ENCODE data around the gene FGD2.

The FGD2 gene, protein sequence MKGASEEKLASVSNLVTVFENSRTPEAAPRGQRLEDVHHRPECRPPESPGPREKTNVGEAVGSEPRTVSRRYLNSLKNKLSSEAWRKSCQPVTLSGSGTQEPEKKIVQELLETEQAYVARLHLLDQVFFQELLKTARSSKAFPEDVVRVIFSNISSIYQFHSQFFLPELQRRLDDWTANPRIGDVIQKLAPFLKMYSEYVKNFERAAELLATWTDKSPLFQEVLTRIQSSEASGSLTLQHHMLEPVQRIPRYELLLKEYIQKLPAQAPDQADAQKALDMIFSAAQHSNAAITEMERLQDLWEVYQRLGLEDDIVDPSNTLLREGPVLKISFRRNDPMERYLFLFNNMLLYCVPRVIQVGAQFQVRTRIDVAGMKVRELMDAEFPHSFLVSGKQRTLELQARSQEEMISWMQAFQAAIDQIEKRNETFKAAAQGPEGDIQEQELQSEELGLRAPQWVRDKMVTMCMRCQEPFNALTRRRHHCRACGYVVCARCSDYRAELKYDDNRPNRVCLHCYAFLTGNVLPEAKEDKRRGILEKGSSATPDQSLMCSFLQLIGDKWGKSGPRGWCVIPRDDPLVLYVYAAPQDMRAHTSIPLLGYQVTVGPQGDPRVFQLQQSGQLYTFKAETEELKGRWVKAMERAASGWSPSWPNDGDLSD

DNA sequence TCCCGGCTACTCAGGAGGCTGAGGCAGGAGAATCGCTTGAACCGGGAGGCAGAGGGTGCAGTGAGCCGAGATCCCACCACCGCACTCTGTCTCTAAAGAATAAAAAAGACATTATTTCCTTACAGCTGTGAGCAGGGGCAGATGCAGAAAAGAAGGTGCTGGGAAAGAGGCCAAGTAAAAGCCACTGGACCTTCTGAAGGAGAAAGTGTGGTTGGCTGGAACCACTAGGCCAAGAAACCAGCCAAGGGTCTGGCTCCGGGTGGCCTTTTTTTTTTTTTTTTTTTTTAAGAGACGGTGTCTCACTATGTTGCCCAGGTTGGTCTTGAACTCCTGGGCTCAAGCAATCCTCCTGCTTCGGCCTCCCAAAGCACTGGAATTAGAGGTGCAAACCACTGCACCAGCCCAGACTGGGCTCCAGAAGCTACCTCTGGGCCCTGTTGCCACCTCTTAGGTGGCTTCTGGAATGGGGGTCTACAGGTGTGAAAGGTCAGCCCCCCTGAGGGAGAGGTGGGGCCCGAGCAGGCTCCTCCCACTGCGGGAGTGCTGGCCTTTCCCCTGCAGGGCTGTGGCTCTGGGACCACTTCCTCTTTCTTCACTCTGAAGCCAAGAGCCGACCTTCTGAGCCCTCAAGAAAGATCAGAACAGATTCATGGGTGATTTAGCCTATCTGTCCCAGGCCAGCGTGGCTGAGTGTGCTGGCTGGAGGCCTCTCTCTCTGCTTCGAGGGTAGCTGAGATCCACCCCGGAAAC is at the start of gene FGD2:
TSS of gene FGD2 (plus strand) at position 595 of the 750 bp plus-strand sequence. CDS start 163 bp downstream, outside the sequence.
- no peak for DNase-seq

DNA sequence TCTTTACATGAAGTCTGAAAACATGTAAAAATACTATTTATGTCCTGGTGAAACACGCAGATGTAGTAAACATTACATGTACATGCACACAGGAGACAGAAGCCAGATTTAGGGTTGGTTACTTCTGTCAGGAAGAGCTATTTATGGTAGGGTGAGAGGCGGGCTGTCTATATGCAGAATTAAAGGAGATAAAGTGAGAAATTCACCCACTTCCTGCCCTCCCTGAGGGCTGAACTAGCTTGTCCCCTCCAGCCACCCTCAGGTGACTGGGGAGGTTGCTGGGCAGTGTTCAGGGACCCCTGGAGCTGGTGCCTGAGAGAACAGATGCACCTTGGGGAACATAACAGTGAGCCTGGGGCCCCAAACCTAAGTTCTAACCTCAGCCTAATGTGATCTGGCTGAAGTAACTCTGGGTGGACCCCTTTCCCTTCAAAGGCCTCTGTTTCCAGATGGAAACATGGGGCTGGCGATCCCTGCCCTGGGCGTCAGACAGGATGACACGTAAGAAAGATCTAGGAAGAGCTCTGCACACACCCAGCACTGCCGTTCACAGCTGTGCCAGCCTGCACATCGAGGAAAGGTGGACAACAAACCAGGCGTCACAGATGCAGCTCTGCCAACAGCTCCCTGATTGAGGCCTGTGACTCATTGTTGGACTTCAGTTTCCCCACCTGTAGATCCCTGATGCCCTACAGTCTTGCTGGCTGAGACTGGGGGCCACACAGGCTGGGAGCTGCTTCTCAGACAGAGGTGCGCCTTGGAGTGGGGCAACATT is 49.6 kb upstream of the FGD2 start:
- no peak for DNase-seq

GRCh38 chr6:36956446-36956820 is 49.0 kb upstream of the FGD2 start:
- DNase-seq = no peak

DNA sequence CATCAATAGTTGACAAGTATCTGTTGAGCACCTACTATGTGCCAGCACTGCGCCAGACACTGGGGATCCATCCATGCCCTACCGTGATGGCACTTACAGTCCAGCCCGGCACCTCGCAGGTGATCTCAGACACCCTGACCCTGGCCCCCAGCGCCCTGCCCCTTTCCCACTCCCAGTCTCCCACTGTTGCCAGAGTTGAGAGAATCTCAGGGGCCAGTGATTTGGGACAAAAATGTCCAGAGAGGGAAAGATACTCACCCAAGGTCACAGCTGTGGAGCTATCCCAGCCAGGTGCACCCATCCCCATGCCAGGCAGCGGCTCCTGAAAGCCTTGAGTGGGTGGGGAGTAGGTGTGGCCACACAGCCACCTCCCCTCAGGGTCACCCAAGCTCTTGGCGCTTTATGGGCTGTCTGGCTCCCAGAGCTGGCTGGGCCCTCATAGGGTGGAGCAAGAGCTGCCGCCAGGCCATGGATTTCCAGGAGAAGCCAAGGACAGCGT is 47.6 kb upstream of the FGD2 start:
- no peak for DNase-seq

DNA sequence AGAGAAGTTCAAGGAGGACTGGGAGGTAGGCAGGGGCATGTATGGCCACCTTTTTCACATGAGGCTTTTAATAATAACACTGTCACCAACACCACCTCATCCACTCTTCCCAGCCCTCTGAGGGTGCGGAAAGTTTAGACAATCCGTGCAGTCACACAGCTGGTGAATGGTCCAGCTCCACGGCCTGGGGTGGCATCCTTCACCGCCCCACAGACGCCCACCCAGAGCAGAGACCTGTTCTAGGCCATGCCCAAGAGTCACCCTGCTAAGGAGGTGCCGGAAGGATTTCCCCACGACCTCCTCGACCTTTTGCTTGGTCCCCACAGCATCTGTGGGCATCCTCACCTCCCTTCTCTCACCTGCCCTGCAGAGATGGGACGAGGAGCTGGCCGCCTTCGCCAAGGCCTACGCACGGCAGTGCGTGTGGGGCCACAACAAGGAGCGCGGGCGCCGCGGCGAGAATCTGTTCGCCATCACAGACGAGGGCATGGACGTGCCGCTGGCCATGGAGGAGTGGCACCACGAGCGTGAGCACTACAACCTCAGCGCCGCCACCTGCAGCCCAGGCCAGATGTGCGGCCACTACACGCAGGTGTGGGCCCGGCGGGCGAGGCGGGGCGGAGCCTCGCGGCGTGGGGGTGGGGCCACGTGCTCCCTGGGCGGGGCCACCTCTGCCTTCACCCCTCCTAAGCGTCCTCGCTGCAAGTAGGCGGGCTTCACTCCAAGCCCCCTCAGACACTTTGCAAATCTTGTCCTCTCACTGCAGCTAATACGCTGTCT is 46.5 kb upstream of the FGD2 start:
- DNase-seq = no peak

DNA sequence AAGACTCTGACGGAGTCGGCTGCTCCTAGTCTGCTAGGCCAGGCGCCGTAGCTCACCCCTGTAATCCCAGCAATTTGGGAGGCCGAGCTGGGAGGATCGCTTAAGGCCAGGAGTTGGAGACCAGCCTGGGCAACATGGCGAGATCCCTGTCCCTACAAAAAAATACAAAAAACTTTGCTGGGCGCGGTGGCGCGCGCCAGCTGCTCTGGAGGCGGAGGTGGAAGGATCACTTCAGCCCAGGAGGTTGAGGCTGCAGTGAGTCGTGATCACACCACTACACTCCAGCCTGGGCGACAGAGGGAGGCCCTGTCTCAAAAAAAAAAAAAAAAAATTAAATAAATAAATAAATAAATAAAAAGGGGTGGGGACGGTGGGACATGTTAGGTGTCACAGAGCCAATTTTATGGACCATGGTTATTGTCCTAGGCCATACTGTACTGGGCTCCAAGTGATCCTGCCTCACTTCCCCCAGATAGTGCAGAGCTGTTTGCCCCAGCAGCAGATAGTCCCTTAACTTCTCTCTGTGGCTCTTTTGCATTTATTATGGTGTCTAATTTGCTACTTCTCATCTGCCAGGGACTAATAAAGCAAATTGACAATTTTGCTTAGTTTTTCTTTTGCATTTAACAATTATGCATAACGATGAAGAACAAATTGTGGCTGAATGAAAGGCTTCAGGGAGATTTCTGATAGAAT is 45.8 kb upstream of the FGD2 start:
- DNase-seq = no peak

- no peak for DNase-seq
These were observed 43.7 kb upstream of the FGD2 start for GRCh38 chr6:36961441-36962435.

GRCh38 chr6:36962874-36963273 is 42.6 kb upstream of the FGD2 start:
- DNase-seq = peak; percentile 78

DNA sequence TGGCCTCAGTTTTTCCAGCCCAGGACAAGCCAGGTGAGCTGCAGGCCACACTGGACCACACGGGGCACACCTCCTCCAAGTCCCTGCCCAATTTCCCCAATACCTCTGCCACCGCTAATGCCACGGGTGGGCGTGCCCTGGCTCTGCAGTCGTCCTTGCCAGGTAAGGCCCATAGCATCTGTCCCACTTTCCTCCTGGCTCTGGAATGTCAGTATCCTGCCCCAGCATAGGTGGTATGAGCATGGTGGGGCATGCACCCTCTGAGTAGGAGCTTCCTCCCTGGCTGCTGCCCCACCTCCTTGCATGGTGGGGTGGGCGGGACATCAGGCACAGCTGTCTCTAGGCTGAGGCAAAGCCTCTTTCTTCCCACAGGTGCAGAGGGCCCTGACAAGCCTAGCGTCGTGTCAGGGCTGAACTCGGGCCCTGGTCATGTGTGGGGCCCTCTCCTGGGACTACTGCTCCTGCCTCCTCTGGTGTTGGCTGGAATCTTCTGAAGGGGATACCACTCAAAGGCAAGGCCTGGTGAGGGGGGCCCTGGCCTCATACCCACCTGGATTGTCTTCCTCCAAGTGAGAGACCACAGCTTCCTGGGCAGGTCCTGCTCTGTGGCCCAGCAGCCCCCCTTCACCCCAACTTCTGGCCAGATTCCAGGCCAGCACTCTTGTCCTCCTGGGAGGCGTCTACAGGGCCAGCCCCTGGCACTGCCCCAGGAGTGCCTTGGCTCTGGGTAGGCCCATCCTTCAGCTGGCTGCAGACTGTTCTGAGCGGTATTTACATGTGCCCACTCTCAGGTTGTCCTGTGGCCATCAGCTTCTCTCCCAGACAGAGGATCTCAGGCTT is 41.8 kb upstream of the FGD2 start:
- no peak for DNase-seq

GRCh38 chr6:36964349-36964748 is 41.1 kb upstream of the FGD2 start:
- no peak for DNase-seq

GRCh38 chr6:36964908-36965307 is 40.5 kb upstream of the FGD2 start:
- no peak for DNase-seq

DNA sequence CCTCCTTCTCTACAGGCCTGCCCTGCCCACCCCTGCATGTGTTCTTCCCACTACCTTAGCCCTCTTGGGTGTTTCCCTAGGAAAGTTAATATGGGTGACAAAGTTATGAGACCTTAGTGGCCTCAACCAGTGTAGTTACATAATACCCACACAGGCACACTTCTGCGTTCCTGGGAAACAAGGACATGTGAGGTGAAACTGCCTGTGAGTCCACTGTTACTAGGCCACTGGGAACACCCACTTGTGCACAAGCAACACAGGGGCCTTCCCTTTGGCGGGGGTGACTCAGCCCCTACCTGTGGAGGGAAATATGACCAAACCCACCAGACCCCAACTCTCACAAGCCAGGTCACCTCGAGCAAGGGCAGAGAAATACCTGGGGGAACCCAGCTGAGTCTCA is 38.2 kb upstream of the FGD2 start:
- no peak for DNase-seq

GRCh38 chr6:36967757-36968156 is 37.7 kb upstream of the FGD2 start:
- no peak for DNase-seq

- no peak for DNase-seq
These were observed 37.0 kb upstream of the FGD2 start for GRCh38 chr6:36968266-36968977.

DNA sequence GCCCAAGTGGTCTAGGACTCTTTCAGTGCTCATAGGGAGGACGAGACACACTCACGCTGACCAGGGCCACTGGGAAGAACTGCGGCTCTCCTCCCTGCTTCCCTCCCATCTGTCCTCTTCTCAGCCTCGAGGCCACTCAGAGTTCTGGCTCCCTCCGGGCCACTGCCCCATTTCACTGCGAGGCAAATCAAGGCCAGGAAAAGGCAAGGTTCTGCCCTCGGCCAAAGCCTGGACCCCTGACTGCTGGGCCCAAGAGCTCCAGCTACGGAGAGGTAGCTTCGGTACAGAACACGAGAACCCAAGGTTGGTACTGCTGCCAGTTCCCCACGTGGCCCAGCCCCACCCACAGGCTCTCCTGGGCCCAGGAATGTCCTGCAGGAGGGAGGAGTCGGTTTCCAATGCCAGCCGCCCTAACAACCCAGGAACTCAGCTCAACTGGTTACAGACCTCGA is 36.2 kb upstream of the FGD2 start:
- no peak for DNase-seq

DNA sequence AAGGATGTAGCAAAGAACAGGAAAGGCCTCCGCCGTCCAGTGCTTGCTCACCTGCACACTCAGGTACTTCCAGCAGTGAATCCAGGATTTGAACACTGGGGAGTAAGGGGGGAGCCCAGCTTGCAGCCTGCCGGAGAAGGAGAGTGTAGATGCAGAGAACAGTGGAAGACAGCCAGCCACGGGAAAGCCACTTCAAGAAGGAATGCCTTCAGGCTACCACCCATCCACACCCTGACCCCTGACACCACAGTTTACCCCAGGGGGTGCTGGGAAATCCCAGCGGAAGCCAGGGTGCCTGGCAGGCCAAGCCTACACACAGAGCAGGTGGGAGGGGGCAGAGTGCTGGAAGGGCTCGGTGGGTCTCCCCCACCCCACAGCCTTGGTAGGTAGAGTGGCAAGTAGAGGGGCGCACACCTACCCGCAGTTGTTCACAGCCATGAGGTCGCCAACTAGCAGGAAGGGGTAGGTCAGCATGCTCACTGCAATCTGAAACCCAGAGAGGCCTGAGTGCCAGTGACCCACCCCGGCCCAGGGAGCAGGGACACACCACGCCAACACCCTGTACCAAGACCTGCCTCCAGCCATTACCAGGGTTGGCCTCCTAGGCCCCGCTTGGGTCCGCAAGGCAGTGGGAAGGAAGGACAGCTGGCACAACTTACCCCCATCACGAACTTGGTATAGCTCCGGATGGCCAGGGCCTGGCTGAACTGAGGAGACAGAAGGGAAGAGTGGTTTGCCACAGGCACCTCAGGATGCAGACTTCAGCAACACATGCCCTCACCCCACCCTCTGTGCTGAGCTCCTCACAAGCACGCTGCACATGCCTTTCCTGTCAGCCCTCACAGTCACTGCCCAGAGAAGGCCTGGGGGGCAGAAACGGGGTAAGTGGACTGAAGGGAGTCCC is 35.2 kb upstream of the FGD2 start:
- no peak for DNase-seq

Data from activated effector memory CD4-positive, alpha-beta T cell treated with Interleukin-2 at 50 U/mL for 16 hours (primary cell).